Thyroid gland (tissue), 4 donors: ENCODE data around the gene NECAB2. TPM values are rescaled to one million over a fixed set of nuclear protein-coding genes. Genes with fewer than 3 reads are reported as not detected.
"Not testable (repeated sequence)": the region's sequence is repeated elsewhere in the genome, so short reads cannot be mapped to it uniquely, and the experiment has no call there.

ENCODE experiments used
- DNase-seq, 2 donors: peaks; one replicate each; pipeline ENCODE4 v3.0.0-alpha.2; 2019
- H3K27ac ChIP-seq, 3 donors: fragments of 200-600 bp; sonication (generic); 1 replicate in 2 of 3; 2 replicates in 1 of 3; pipeline ENCODE4 v1.5.1; 2016 to 2019; ENCODE audit warnings: mild to moderate bottlenecking in 1 of 3, moderate library complexity in 1 of 3
- H3K27me3 ChIP-seq: fragments of 200-600 bp; sonication (generic); one replicate; pipeline ENCODE4 v1.5.1; 2019
- H3K36me3 ChIP-seq, 2 donors: fragments of 200-600 bp; sonication (generic); one replicate each; pipeline ENCODE4 v1.5.1; 2016 to 2019
- H3K4me1 ChIP-seq, 2 donors: fragments of 200-600 bp; sonication (generic); one replicate each; pipeline ENCODE4 v1.5.1; 2017 to 2019
- H3K4me3 ChIP-seq, 3 donors: fragments of 200-600 bp; sonication (generic); replicated peaks in 1 of 3; 1 replicate in 2 of 3; 2 replicates in 1 of 3; pipeline ENCODE4 v1.5.1; 2016; ENCODE audit warnings: mild to moderate bottlenecking in 1 of 3
- H3K9me3 ChIP-seq: fragments of 200-600 bp; sonication (generic); one replicate; pipeline ENCODE4 v1.5.1; 2017
- CTCF ChIP-seq, 6 experiments: fragments of 200-600 bp in 3 of 6; fragments of 450-650 bp in 3 of 6; sonication (generic) in 3 of 6; IDR thresholded peaks; one replicate each; pipeline ENCODE4 v1.5.1; 2016 to 2019; ENCODE audit warnings: antibody characterized with exemption in 6 of 6, mild to moderate bottlenecking in 2 of 6, inconsistent platforms in 1 of 6, moderate library complexity in 1 of 6
- POLR2A ChIP-seq, 2 donors: fragments of 450-650 bp; IDR thresholded peaks; one replicate each; pipeline ENCODE4 v1.6.1; 2017; ENCODE audit warnings: antibody characterized with exemption in 2 of 2, mild to moderate bottlenecking in 2 of 2, moderate library complexity in 1 of 2
- WGBS, 2 donors: methylation state at CpG; one replicate each; pipeline ENCODE4 v1.1.5; 2017; 5-methylcytosine and 5-hydroxymethylcytosine counted together
- intact Hi-C: fragments of 100-400 bp; cut with DNase I; formaldehyde crosslinking; loops from one replicate; pipeline ENCODE4 v1.15.1; 2023
- total RNA-seq, 4 donors: library from RNA; depleted of rRNA; stranded (reverse); fragments of >200 nt; gene quantifications; one replicate each; pipeline ENCODE4 v1.2.3, GENCODE V29; 2016

The NECAB2 gene
- total RNA-seq, 4 donors from 2014 or later: 0.63 to 0.94 TPM; not detected in 2

GRCh38 chr16:83939266-83939855 is 28.7 kb upstream of the NECAB2 start:
- TF ChIP-seq CTCF (IDR thresholded peaks at IDR 0.05) (no peak), POLR2A (IDR thresholded peaks at IDR 0.05) (no peak)
- Histone ChIP-seq H3K27me3 (no peaks in the 10 kb centered on the region), H3K4me1 (no peaks in the 10 kb centered on the region), H3K9me3 (no peaks in the 10 kb centered on the region), H3K4me3 (no peak overlapping the region), H3K36me3 (no peaks in the 10 kb centered on the region), H3K27ac (no peak overlapping the region)
- intact Hi-C loops: no loop called here
- DNase-seq: no peak
- 85 to 89% methylated on average over 12 of the region's 12 CpGs for WGBS, 2 donors

- H3K27ac ChIP-seq: no peak overlapping the region
- no peaks in the 10 kb centered on the region for H3K27me3 ChIP-seq
- H3K4me3 ChIP-seq: no peak overlapping the region
- TF ChIP-seq POLR2A (IDR thresholded peaks at IDR 0.05): no peak
- TF ChIP-seq CTCF (IDR thresholded peaks at IDR 0.05): no peak
- intact Hi-C loops: no loop called here
- H3K4me1 ChIP-seq: no peaks in the 10 kb centered on the region
- WGBS, 2 donors: 55 to 60% methylated on average over 12 of the region's 12 CpGs
- no peak for DNase-seq
- H3K36me3 ChIP-seq: no peaks in the 10 kb centered on the region
- H3K9me3 ChIP-seq: no peaks in the 10 kb centered on the region
These were observed 27.9 kb upstream of the NECAB2 start for GRCh38 chr16:83940119-83940518.

- no peak for TF ChIP-seq POLR2A (IDR thresholded peaks at IDR 0.05)
- TF ChIP-seq CTCF (IDR thresholded peaks at IDR 0.05): no peak
- intact Hi-C loops: no loop called here
- no peaks in the 10 kb centered on the region for H3K27me3 ChIP-seq
- DNase-seq: no peak
- no peaks in the 10 kb centered on the region for H3K36me3 ChIP-seq
- 82 to 85% methylated on average over 28 of the region's 28 CpGs for WGBS, 2 donors
- no peak overlapping the region for H3K27ac ChIP-seq
- no peaks in the 10 kb centered on the region for H3K4me1 ChIP-seq
- H3K9me3 ChIP-seq: no peaks in the 10 kb centered on the region
- no peak overlapping the region for H3K4me3 ChIP-seq
These were observed 27.2 kb upstream of the NECAB2 start for GRCh38 chr16:83940630-83941378.

GRCh38 chr16:83941546-83941945 is 26.5 kb upstream of the NECAB2 start:
- intact Hi-C loops, H3K27me3 ChIP-seq, H3K9me3 ChIP-seq, H3K36me3 ChIP-seq, H3K4me1 ChIP-seq, DNase-seq, H3K27ac ChIP-seq, H3K4me3 ChIP-seq: not testable (repeated sequence)
- WGBS, 2 donors: 96 to 100% methylated on average over 8 to 9 of the region's 9 CpGs

- Histone ChIP-seq H3K9me3 (no peaks in the 10 kb centered on the region), H3K27ac (no peak overlapping the region), H3K27me3 (no peaks in the 10 kb centered on the region), H3K4me3 (no peak overlapping the region), H3K36me3 (no peaks in the 10 kb centered on the region), H3K4me1 (no peaks in the 10 kb centered on the region)
- intact Hi-C loops: no loop called here
- no peak for DNase-seq
- WGBS, 2 donors: 82 to 92% methylated on average over 9 to 14 of the region's 14 CpGs
- TF ChIP-seq POLR2A (IDR thresholded peaks at IDR 0.05) (no peak), CTCF (IDR thresholded peaks at IDR 0.05) (no peak)
These were observed 26.0 kb upstream of the NECAB2 start for GRCh38 chr16:83942074-83942473.
